ENCODE results near the gene WDR49. TPM values are rescaled to one million over a fixed set of nuclear protein-coding genes. Genes with fewer than 3 reads are reported as not detected.

The WDR49 gene
- total RNA-seq, 1 donor from 2014 or later, result 0.09 TPM

DNA sequence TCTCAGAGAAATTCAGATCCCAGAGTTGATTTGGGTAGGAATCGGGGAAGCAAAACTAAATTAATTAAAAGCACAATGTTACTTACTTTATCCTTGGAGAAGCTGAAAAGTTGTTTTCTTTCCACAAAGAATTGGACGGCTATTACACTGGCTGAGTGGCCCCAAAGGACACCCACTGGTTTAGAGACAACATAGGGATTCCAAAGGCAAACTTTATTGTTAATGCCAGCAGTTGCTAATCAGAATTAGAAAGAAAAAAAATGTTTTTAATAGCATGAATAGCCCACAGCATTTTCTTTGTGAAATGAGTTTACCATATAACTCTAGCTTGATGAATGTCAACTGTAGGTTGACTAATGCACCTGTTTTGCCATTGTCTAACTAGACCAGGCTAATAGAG lies 51.7 kb downstream of the WDR49 start:
- intact Hi-C loops (cut with micrococcal nuclease), result no loop called here
- Mint-ChIP-seq H3K27ac (no peak overlapping the region), H3K9me3 (no peaks in the 10 kb centered on the region), H3K4me3 (no peak overlapping the region), H3K36me3 (ENCODE audit: low read depth) (no peaks in the 10 kb centered on the region), H3K27me3 (no peaks in the 10 kb centered on the region), H3K4me1 (no peaks in the 10 kb centered on the region)
- DNase-seq, result no peak

GRCh38 chr3:167587651-167588050 lies 66.1 kb downstream of the WDR49 start:
- intact Hi-C loops (cut with micrococcal nuclease), result no loop called here
- Mint-ChIP-seq H3K4me3 (no peak overlapping the region), H3K27ac (no peak overlapping the region), H3K9me3 (no peaks in the 10 kb centered on the region), H3K36me3 (ENCODE audit: low read depth) (no peaks in the 10 kb centered on the region), H3K27me3 (no peaks in the 10 kb centered on the region), H3K4me1 (no peaks in the 10 kb centered on the region)
- no peak for DNase-seq

- Mint-ChIP-seq H3K9me3 (no peaks in the 10 kb centered on the region), H3K27me3 (no peaks in the 10 kb centered on the region), H3K27ac (no peak overlapping the region), H3K4me3 (no peak overlapping the region), H3K36me3 (ENCODE audit: low read depth) (no peaks in the 10 kb centered on the region), H3K4me1 (no peaks in the 10 kb centered on the region)
- intact Hi-C loops (cut with micrococcal nuclease), result no loop called here
- DNase-seq, result no peak
Measured at GRCh38 chr3:167575000-167575600, 78.6 kb downstream of the WDR49 start.

- no peaks in the 10 kb centered on the region for H3K9me3 Mint-ChIP-seq
- H3K36me3 Mint-ChIP-seq (ENCODE audit: low read depth), result no peaks in the 10 kb centered on the region
- no peak overlapping the region for H3K27ac Mint-ChIP-seq
- intact Hi-C loops (cut with micrococcal nuclease), result no loop called here
- no peak for DNase-seq
- H3K4me3 Mint-ChIP-seq, result no peak overlapping the region
- no peaks in the 10 kb centered on the region for H3K27me3 Mint-ChIP-seq
- H3K4me1 Mint-ChIP-seq, result no peaks in the 10 kb centered on the region
Measured at GRCh38 chr3:167572991-167573390, 80.8 kb downstream of the WDR49 start.

- intact Hi-C loops (cut with micrococcal nuclease), result no loop called here
- no peaks in the 10 kb centered on the region for H3K27me3 Mint-ChIP-seq
- no peaks in the 10 kb centered on the region for H3K9me3 Mint-ChIP-seq
- no peaks in the 10 kb centered on the region for H3K36me3 Mint-ChIP-seq (ENCODE audit: low read depth)
- H3K4me3 Mint-ChIP-seq, result no peak overlapping the region
- H3K27ac Mint-ChIP-seq, result no peak overlapping the region
- no peaks in the 10 kb centered on the region for H3K4me1 Mint-ChIP-seq
- DNase-seq, result no peak
Measured at GRCh38 chr3:167568634-167569033, 85.1 kb downstream of the WDR49 start.

DNA sequence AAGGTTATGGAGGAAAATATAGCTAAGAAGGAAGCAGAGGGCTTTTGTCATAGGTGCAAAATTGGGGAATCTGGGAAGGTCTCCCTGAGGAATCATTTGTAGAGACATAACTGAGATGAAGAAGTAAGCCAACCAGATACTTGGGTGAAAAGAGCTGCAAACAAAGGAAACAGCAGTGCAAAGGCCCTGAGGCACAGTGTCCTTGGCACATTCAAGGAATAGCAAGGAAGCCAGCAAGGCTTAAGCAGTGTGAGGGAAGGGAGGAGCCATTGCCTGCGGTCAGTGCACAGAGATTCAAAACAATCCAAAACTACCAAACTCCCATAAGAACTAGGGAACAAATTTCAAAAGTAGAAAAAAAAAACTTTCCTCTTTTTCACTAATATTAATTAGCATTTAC lies 88.3 kb downstream of the WDR49 start:
- DNase-seq, result no peak
- intact Hi-C loops (cut with micrococcal nuclease), result no loop called here
- Mint-ChIP-seq H3K36me3 (ENCODE audit: low read depth) (no peaks in the 10 kb centered on the region), H3K4me1 (no peaks in the 10 kb centered on the region), H3K9me3 (no peaks in the 10 kb centered on the region), H3K4me3 (no peak overlapping the region), H3K27ac (no peak overlapping the region), H3K27me3 (no peaks in the 10 kb centered on the region)

- no peak for DNase-seq
- H3K9me3 Mint-ChIP-seq, result no peaks in the 10 kb centered on the region
- intact Hi-C loops (cut with micrococcal nuclease), result no loop called here
- no peak overlapping the region for H3K27ac Mint-ChIP-seq
- H3K27me3 Mint-ChIP-seq, result no peaks in the 10 kb centered on the region
- no peaks in the 10 kb centered on the region for H3K36me3 Mint-ChIP-seq (ENCODE audit: low read depth)
- H3K4me1 Mint-ChIP-seq, result no peaks in the 10 kb centered on the region
- H3K4me3 Mint-ChIP-seq, result no peak overlapping the region
Measured at GRCh38 chr3:167564612-167565011, 89.1 kb downstream of the WDR49 start.

- no peaks in the 10 kb centered on the region for H3K27me3 Mint-ChIP-seq
- H3K4me1 Mint-ChIP-seq, result no peaks in the 10 kb centered on the region
- DNase-seq, result no peak
- no peak overlapping the region for H3K4me3 Mint-ChIP-seq
- H3K27ac Mint-ChIP-seq, result no peak overlapping the region
- no peaks in the 10 kb centered on the region for H3K9me3 Mint-ChIP-seq
- intact Hi-C loops (cut with micrococcal nuclease), result no loop called here
- H3K36me3 Mint-ChIP-seq (ENCODE audit: low read depth), result no peaks in the 10 kb centered on the region
Measured at GRCh38 chr3:167559924-167560323, 93.8 kb downstream of the WDR49 start.

DNA sequence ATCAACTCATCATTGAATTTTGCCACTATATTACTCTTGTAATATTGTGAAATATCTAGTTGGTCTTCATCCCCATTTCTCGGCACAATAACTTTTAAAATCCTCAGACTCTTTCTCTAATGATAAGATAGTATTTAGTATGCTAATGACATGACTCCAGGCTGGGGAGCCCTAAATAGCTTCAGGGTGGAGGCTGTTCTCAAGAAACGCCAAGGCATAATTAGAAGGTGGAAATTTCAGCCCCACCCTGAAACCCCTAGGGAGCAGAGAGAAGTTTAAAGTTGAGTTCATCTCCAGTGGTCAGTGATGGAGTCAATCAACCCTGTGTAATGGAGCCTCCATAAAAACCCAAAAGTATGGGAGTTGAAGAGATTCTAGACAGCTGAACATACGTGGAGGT lies 98.8 kb downstream of the WDR49 start:
- DNase-seq, result no peak
- Mint-ChIP-seq H3K9me3 (no peaks in the 10 kb centered on the region), H3K4me1 (no peaks in the 10 kb centered on the region), H3K36me3 (ENCODE audit: low read depth) (no peaks in the 10 kb centered on the region), H3K27ac (no peak overlapping the region), H3K27me3 (no peaks in the 10 kb centered on the region), H3K4me3 (no peak overlapping the region)
- intact Hi-C loops (cut with micrococcal nuclease), result no loop called here

GRCh38 chr3:167538081-167538480 lies 115.7 kb downstream of the WDR49 start:
- Mint-ChIP-seq H3K9me3 (no peaks in the 10 kb centered on the region), H3K4me1 (no peaks in the 10 kb centered on the region), H3K4me3 (no peak overlapping the region), H3K27me3 (no peaks in the 10 kb centered on the region), H3K36me3 (ENCODE audit: low read depth) (no peaks in the 10 kb centered on the region), H3K27ac (no peak overlapping the region)
- DNase-seq, result no peak
- intact Hi-C loops (cut with micrococcal nuclease), result no loop called here

DNA sequence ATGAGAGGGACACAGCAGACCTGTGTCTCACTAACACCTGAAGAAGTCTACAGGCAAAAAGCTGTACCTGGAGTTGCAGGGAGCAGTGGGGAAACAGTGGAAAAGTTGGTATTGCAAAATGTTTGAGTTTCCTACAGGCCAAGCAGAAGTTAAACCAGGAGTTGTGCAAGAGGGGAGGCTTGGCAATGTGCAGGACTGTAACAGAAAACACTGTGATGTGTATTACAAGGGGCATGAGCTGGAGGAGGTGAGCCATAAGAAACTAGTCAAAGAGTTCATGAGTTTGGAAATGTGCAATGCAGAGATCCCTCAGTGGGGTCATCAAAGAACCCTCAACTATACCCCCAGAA lies 132.8 kb downstream of the WDR49 start:
- Mint-ChIP-seq H3K9me3 (no peaks in the 10 kb centered on the region), H3K36me3 (ENCODE audit: low read depth) (no peaks in the 10 kb centered on the region), H3K27ac (no peak overlapping the region), H3K4me1 (no peaks in the 10 kb centered on the region), H3K4me3 (no peak overlapping the region), H3K27me3 (no peaks in the 10 kb centered on the region)
- DNase-seq, result no peak
- intact Hi-C loops (cut with micrococcal nuclease), result no loop called here

DNA sequence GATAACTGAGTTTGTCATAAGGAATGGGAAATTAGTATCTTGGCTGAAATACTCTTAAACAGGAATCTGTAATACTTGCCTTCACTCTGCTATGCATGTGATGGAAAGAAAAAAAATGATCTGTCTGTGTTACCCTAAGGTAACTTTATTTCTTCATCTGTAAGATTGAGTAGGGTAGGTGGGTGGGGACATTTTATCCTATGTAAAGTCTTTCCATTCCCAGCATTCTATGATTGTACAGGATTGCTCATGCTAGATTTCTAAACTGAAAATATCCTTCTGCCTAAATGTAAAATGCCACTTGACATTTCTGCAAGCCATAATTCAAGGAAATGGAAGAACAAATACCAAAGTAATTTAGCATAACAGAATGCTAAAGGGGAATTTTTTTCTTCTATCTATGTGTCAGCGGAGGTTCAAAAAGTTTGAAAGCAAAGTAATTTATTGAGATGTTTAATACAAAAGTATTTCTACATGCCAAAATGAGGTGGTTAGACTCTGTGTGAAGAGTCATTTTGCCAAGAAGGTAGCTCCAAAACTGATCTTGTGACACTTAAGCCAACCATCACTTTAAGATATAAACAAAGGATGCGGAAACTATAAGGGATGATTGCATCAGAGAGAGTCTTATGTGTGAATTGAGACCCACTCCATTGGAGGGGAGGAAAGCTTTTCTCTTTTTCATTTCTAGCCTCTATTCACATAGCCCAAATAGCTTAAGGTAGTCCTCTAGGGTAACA lies 133.3 kb downstream of the WDR49 start:
- no peaks in the 10 kb centered on the region for H3K36me3 Mint-ChIP-seq (ENCODE audit: low read depth)
- no peak overlapping the region for H3K4me3 Mint-ChIP-seq
- DNase-seq, result no peak
- no peaks in the 10 kb centered on the region for H3K4me1 Mint-ChIP-seq
- H3K27ac Mint-ChIP-seq, result no peak overlapping the region
- no peaks in the 10 kb centered on the region for H3K27me3 Mint-ChIP-seq
- intact Hi-C loops (cut with micrococcal nuclease), result no loop called here
- peaks cover 5% of the 10 kb centered on the region for H3K9me3 Mint-ChIP-seq

DNA sequence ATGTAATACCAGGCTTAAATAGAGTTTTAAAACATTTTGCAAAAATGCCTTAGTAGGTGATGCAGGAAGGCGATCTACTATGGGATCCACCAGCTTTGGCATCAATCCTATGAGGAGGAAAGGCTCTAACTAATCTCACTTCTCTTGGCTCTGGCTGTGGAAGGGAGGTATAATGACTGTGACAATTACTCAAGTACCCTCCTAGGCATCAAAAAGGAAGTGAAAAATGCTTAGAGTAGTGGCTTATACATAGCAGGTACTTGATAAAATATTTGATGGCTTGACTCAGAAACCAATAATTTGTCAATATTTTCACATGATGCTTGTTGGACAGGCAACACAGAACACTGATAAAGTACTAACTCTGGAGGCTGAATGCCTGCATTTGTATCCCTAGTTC lies 145.8 kb downstream of the WDR49 start:
- H3K27me3 Mint-ChIP-seq, result no peaks in the 10 kb centered on the region
- no peak for DNase-seq
- intact Hi-C loops (cut with micrococcal nuclease), result no loop called here
- H3K4me1 Mint-ChIP-seq, result no peaks in the 10 kb centered on the region
- no peak overlapping the region for H3K4me3 Mint-ChIP-seq
- no peaks in the 10 kb centered on the region for H3K9me3 Mint-ChIP-seq
- H3K36me3 Mint-ChIP-seq (ENCODE audit: low read depth), result no peaks in the 10 kb centered on the region
- H3K27ac Mint-ChIP-seq, result no peak overlapping the region

DNA sequence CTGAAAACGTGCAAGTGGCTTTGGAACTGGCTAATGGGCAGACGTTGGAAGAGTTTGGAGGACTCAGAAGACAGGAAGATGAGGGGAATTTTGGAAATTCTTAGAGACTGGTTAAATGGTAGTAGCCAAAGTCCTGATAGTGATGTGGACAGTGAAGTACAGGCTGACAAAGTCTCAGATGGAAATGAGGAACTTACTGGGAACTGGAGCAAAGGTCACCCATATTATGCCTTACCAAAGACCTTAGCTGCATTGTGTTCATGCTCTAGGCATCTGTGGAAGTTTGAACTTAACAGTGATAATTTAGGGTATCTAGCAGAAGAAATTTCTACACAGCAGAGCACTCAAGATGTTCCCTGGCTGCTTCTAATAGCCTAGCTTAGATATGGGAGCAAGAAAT lies 151.3 kb downstream of the WDR49 start:
- no peak overlapping the region for H3K4me3 Mint-ChIP-seq
- H3K27me3 Mint-ChIP-seq, result no peaks in the 10 kb centered on the region
- intact Hi-C loops (cut with micrococcal nuclease), result no loop called here
- no peak for DNase-seq
- H3K27ac Mint-ChIP-seq, result no peak overlapping the region
- no peaks in the 10 kb centered on the region for H3K4me1 Mint-ChIP-seq
- H3K9me3 Mint-ChIP-seq, result no peaks in the 10 kb centered on the region
- no peaks in the 10 kb centered on the region for H3K36me3 Mint-ChIP-seq (ENCODE audit: low read depth)

GRCh38 chr3:167501941-167502340 lies 151.8 kb downstream of the WDR49 start:
- Mint-ChIP-seq H3K36me3 (ENCODE audit: low read depth) (no peaks in the 10 kb centered on the region), H3K27ac (no peak overlapping the region), H3K27me3 (no peaks in the 10 kb centered on the region), H3K4me1 (no peaks in the 10 kb centered on the region), H3K9me3 (no peaks in the 10 kb centered on the region), H3K4me3 (no peak overlapping the region)
- intact Hi-C loops (cut with micrococcal nuclease), result no loop called here
- DNase-seq, result no peak

Measured in activated CD4-positive, alpha-beta T cell treated with anti-CD3 and anti-CD28 coated beads, Interleukin-2, amount 10 ng/mL, durations not matched to agents 24 days and 14 days (primary cell).